Erythroblast (primary cell): ENCODE results near the gene LOXL4.

Experiments used
- GATA1 ChIP-seq: IDR thresholded peaks from 2 replicates; pipeline ENCODE4 v1.6.1; 2011; ENCODE audit warnings: low read depth, mild to moderate bottlenecking, control low read depth, low read length, moderate library complexity
- POLR2A ChIP-seq: IDR thresholded peaks from 2 replicates; pipeline ENCODE4 v1.6.1; 2011; ENCODE audit warnings: mild to moderate bottlenecking, low read length

DNA sequence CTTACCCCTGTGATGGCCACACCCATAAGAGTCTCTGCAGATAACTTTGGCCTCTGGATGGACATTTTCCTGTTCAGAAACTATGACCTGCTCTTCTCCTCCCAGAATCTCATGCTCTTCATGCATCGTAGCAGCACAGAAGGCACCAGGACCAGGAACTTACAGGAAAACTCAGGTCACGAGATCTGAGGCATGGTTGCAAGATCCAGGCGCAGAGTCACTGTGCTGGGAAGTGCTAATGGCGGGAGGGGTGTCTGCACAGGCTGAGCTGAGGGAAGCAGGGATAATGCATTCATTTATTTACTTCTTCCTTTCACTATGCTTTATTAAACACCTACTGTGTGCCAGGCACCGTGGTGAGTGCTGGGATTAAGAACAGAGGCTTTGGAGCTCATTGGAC is 48.2 kb upstream of the LOXL4 start:
- TF ChIP-seq POLR2A (no peak), GATA1 (no peak)
